NCI-H82 (cell line): Measurements from ENCODE around the gene TSPYL4.

Source experiments
- DNase-seq: peaks from one replicate; lab custom pipeline; 2025; lab: John Stamatoyannopoulos, UW

TSPYL4 gene

DNA sequence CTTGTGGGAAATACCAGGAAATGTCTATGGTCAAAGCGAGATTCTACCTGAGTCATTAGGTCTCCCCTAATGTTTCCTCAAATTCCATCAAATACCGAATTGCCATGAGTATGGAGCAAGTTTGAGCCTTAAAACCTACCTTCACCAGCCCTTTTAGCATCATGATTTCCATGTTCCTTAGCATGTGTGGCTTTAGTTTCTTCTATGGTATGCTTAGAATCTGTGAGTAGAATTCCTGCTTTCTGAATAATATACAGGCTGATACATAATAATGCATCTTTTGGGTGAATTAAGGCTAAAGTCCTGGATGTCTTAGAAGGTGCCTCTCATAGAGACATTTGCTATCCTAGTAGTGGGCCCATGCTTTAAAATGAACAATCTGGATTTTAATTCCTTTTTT is 32.0 kb downstream of the TSPYL4 start:
- DNase-seq = no peak

DNA sequence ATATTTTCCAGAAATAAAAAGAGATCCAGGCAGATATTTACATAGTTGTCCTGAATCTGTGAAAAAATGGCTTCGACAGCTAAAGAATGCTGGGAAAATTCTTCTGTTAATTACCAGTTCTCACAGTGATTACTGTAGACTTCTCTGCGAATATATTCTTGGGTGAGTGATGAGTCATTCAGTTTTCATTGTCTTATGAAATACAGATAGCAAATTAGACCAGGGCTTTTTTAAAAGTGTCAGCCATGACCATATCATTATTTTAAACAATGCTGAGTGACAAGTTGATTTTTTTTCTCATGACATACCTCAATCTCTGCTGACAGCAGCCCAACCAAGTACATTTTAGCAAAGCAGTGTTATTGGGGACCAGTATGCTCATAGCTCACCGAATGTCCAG is 32.8 kb downstream of the TSPYL4 start:
- DNase-seq = no peak

DNA sequence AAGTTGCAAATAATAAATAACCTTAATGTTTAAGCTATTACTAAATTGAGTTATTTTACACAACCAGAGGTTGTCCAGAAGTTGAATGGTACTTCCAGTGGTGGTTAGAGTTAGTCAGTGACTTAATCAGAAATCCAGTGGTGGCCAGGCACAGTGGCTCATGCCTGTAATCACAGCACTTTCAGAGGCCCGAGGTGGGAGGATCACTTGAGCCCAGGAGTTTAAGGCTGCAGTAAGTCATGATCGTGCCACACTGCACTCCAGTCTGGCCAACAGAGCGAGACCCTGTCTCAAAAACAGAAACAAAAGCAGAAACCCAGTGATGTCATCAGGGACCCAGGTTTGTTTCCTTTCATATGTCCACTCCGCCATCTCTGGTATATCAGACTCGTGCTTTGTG is 35.0 kb downstream of the TSPYL4 start:
- DNase-seq = no peak

DNA sequence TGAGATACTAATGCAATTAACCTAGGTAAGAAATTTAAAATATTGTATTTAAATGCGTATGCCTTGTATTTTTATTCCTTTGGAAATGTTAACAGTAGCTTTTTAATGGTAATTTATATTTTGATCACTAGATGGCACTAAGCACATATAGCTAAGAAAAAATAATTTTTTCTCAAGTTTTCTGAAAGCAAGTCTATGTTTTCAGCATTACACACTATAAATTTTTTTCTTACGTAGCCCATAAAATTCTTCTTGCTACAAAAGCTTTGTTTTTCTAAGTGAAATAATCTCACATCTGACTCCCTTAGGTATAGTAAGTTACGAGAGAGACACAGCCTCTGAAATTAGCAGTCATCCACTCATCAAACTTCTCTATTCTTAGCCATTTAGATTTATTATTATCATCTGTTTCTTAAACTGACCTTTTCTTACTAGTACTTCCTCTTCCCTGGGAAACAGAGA is 35.7 kb downstream of the TSPYL4 start:
- DNase-seq = peak; percentile 26

DNA sequence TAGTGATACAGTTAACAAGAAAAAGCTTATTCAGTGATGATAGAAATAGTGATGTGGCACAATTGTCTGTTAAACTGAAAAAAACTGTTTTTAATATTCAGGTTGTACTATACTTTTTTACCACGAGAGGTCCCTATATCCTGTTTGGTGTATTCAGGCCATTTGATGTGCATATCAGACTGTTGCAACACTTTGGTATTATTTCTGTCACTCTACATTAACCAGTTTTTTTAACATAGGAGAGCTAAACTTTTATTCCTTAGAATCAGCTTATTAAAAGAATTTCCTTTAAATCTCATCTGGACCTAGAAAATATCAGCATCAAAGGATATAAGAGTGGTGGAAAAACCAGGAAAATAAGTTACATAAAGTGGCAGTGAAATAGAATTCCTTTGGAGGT is 36.8 kb downstream of the TSPYL4 start:
- peak; percentile 43 for DNase-seq

DNA sequence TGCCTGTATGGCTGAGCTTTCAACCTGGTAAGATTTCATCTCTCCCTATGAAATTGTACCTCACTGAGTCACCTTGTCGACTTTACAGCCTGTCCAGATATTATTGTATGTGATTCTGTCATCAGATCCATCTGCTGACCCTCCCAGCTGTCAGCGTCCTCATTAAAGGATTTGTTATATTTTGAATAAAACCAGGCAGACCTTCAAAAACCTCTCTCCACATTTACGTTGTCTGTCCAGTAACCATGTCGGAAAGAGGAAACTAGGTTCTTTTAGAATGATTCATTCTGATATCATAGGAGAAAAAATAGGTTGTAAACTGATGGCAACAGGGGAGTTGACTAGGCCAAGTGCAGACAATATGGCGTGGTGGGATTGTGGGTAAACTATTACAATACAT is 38.5 kb downstream of the TSPYL4 start:
- DNase-seq = no peak

DNA sequence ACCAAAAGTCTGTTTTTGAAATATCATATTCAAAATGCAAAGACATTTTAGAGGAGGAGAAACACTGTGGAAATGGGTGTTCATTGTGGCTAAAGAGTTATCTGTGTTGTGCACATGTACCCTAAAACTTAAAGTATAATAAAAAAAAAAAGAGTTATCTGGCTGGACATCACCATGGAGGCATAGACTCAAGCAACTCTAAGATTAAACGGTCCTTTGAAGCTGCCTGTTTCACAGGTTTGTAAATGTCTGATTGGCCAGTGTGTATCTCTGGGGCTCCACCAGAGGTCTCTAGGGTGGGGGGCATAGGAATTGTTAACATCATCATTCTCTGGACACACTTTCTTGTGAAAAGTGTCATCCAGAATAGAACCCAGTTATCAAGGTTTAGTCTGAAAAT is 39.2 kb downstream of the TSPYL4 start:
- DNase-seq = no peak

DNA sequence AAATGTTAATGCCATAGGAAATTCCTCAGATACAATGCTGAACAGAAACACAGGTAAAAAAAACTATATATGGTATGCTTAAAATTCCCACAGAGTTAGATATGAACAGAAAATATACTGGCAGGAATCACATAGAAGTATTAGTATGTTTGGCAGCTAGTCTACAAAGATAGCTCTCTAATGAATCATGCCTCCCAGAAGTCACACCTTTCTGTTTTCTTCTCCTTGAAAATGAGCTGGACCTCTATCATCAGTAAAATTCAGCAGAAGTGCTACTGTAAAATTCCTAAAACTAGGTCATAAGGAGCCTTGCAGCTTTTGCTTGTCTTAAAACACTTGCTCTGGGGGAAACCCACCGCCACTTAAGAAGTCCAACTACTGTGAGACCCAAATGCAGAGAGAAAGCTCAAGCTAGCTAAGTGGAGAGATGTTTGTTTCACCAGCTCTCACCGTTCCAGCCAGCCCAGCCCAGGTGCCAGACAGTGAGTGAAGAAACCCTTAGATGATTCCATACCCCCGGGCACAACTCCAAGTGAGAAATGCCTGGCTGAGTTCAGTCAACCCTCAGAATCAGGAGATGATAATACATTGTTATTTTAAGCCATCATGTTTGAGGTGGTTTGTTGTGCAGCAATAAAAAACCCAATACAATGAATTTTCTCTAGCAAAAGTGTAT is 43.0 kb downstream of the TSPYL4 start:
- no peak for DNase-seq

DNA sequence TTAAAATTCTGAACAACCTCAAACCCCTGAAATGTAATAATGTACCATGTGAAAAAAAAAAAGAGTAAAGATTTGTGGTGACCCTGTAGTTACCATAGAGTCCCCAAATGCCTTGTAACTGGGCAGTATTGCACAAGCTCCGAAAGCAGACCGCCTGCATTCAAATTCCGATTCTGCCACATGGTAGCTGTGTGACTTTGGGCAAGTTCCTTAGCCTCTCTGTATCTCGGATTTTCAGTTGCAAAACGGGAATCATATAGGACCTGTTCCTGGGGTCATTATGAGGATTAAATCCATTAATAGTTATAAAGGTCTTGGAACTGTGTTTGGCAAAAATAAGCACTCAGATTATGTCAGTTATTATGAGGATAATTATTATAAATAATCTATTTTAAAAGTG is 43.6 kb downstream of the TSPYL4 start:
- no peak for DNase-seq

DNA sequence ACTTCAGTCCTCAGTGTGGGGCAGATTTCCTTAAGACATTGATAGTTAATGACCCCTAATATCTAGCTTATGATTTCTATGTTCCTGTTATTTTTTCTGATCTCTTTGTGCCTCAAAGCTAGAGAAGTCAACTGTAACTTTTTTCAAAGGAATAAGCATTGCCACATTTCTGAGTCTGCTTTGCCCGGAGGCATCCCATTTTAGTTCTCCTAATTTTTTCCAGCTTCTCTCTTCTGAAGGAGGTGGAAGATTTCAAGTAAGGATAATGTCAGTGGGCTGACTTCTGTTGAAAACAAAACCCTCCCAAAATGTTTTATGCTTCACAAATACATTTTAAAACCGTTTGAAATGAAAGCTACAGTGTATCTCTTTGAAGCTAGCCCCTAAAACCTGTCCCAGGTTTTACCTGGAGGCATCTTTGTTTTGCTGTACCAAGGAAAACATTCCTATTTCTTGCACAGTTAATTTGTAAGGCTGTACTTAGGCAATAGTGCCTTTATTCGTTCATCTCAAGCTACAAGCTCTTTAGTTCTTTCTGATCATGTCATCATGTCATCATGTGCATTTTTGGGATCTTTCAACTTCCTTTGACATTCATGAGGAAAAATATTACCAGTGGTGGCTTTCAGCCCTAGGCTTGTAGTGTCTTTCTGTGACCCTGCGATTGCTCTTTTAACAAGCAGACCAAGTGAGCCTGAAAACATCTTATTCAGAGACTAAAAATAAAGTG is 45.7 kb downstream of the TSPYL4 start:
- no peak for DNase-seq

DNA sequence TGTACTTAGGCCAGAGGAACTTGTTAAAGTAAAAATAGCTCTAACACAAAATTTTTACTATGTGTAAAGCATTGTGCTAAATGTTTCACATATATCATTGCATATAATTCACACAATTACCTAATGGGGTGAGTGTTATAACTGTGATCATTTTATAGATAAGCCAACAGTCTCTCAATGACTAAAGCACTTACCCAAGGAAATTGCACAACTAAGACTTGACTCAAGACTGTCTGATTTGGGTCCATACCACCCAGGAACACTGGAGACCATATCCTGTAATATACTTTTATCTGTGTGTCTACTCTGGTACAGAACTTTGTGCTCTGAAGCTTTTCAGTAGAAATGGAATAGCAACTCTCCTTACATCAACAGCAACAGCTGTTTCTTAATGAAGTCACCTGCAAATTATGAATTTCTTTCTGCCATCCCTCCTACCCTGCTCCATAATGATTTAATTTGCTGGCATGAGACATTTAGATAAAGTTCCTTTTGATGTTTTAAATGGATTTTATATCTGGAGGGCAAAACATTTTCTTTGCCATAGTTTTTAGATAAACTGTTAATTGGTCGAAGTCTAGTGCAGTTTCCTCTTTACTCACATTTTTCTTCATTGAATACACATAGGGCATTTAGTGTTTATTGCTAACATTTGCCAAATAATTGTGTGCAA is 47.5 kb downstream of the TSPYL4 start:
- DNase-seq = no peak

DNA sequence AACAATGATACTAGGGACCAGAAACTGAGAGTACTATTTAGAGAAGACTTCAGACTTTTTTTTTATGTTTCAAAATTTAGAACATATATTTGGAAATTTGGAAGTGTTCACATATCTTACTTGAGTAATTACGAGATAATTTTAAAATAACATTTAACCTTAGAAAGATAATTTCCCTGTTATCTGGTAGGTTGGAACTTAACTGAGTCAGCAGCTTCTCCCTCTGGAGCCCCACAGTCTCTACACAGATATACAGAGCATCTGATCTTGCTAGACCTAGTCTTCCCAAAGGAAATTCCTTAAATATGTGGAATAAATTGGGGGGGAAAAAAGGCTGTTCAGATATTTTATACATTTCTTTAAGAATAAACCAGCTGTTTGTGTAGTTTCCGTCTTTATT is 48.6 kb downstream of the TSPYL4 start:
- DNase-seq = no peak

DNA sequence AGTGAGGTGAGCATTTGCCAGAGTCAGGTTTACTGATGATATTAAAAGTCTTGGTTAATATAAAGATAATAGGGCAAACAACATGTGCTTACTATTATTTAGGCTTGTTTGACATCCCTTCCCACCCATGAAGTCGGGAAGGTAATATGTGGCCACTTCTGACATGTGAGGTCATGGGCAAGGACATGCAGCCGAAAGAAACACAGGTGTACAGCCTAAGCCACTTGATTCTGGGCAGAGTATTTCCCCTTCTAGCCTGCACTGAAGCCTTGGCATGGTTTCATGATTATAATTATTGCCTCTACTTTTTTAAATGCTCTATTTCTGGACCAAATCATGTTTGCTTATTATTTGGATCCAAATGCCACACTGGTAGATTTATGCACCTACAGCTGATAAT is 52.3 kb downstream of the TSPYL4 start:
- DNase-seq = no peak

DNA sequence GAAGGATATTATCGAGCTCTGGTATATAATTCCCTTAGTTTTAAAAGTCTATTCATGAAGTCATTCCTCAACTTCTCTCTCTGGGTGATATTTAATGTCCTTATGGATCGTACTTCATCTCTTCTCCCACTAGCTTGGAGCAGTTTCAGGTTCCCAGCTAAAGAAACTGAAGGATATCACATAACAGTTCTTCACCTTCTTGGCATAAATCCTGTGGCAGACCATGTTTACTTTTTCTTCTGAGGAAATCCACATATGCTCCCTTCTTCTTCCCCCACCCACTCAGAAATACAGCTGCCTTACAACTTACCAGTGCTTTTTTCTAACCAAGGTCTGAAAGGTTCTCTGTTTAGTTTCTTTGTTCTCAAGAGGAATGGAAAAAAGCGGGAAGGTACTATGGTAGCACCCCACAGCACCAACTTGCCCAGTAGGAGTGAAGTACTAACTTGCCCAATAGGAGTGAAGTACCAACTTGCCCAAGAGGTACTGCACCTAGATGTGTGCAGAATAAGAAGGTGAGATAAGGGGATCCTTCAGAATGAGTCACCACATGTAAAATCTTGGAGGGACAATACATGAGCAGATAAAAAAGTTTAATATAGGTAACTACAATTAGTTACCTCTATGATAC is 53.1 kb downstream of the TSPYL4 start:
- DNase-seq = no peak
